Measurements from ENCODE around the gene THUMPD3. TPM values are rescaled to one million over a fixed set of nuclear protein-coding genes. Genes with fewer than 3 reads are reported as not detected.

THUMPD3 gene
- polyA plus RNA-seq, 1 donor, result 40.6 TPM

DNA sequence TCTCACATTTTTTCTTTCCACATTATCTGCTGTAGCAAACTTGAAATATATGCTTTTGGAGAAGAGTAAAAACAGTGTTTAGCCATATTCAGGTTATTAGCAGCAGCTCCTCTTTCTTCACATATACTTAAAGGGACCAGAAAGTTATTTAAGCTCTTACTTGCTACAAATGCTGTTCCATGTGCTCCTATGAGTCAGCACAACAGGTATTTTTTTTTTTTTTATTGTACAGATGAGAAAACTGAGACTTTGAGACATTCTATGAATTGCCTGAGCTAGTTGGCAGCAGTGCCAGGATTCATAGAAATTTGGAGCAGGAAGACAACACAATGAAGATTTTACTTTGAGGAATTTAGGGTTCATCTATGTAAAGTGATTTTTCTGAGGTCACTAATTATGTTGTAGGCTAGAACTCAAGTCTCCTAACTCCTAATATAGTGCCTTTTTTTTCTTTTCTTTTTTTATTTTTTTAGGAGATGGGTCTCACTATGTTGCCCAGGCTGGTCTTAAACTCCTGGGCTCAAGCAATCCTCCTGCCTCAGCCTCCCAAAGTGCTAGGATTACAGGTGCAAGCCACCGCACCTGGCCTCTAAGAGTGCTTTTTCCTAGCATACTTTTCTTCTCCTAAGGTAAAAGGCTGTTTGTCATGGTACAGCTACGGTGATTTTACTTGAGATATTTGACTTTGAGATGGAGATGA lies 58.1 kb downstream of the THUMPD3 start:
- Histone ChIP-seq H3K4me1 (ENCODE audit: control insufficient read depth, insufficient read depth, low read length) (peaks cover 34% of the 10 kb centered on the region), H3K27ac (ENCODE audit: low read length) (no peak overlapping the region)

DNA sequence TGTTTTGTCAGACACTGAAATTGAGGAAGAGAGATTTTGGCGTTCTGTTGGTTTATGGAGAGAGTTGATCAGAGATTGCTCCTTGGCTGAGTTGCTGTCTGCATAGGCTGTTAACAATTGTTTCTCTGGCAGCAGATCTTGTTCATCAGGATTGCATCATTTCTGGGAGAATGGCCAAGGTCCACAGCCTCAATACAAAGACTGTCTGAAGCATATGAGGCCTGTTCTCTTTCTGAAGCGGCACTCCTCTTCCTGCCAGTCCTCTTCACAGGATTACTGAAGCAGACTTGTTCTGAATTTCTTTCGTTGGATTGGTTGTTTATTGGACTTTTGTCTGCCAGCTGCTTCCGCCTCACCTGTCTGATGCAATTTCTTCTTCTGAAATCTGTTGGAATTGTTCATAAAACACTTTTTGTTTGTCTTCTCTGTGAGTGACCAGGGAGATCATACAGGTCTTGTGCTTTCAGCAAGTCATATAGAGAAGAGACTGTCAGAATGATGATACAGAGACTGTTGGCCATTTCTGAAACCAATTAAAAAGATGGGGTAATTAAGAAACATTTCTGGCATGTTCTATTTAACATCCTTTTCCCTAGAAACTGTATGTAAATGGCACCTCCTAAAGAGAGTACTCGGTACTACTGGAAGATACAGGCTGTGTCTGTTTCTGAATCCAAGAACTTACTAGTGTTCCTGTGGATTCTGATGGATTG lies 60.0 kb downstream of the THUMPD3 start:
- 0% methylated on average over 2 of the region's 5 CpGs for WGBS (ENCODE audit: insufficient coverage, low lambda C conversion rate)
- H3K4me1 ChIP-seq (ENCODE audit: control insufficient read depth, insufficient read depth, low read length), result peaks cover 30% of the 10 kb centered on the region
- peak; percentile 97 to 98 for DNase-seq

More for the DNA sequence above, 58.1 kb downstream of the THUMPD3 start:
- Histone ChIP-seq H3K4me3 (ENCODE audit: low read length) (no peak overlapping the region), H3K9me3 (ENCODE audit: control insufficient read depth, low read depth, low read length) (no peaks in the 10 kb centered on the region), H3K36me3 (ENCODE audit: control insufficient read depth, insufficient read depth, low read length) (peaks cover 10% of the 10 kb centered on the region), H3K27me3 (ENCODE audit: control insufficient read depth, insufficient read depth, low read length) (no peaks in the 10 kb centered on the region)
- DNase-seq, result no peak
- WGBS (ENCODE audit: insufficient coverage, low lambda C conversion rate), result no CpG with 5 or more reads among the region's 2 CpGs

DNA sequence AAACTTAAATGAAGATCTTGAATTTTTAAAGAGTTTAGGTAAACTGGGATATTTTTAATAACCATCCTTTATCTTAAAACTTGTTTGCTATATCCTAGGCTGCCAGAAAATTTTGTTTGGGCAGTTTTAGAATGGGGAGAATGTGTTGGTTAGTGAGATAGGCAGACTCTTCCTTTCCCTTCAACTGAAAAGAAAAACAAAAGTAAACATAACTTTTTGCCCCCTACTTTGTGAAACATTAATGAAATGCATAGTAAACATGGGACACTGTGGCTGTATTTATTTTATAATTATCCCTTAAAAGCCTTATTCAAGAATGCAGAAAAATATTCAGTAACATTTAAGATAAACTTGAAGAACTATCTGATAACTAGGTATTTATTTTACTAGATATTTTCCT lies 65.6 kb downstream of the THUMPD3 start:
- Histone ChIP-seq H3K4me1 (ENCODE audit: control insufficient read depth, insufficient read depth, low read length) (peaks cover 11% of the 10 kb centered on the region), H3K27ac (ENCODE audit: low read length) (no peak overlapping the region), H3K4me3 (ENCODE audit: low read length) (no peak overlapping the region), H3K9me3 (ENCODE audit: control insufficient read depth, low read depth, low read length) (no peaks in the 10 kb centered on the region), H3K36me3 (ENCODE audit: control insufficient read depth, insufficient read depth, low read length) (peaks cover 56% of the 10 kb centered on the region), H3K27me3 (ENCODE audit: control insufficient read depth, insufficient read depth, low read length) (no peaks in the 10 kb centered on the region)
- no peak for DNase-seq

More for the DNA sequence above, 60.0 kb downstream of the THUMPD3 start:
- H3K27me3 ChIP-seq (ENCODE audit: control insufficient read depth, insufficient read depth, low read length), result no peaks in the 10 kb centered on the region
- peak overlapping the region; percentile 91 for H3K27ac ChIP-seq (ENCODE audit: low read length)
- peaks cover 17% of the 10 kb centered on the region for H3K36me3 ChIP-seq (ENCODE audit: control insufficient read depth, insufficient read depth, low read length)
- H3K9me3 ChIP-seq (ENCODE audit: control insufficient read depth, low read depth, low read length), result no peaks in the 10 kb centered on the region
- no peak overlapping the region for H3K4me3 ChIP-seq (ENCODE audit: low read length)

DNA sequence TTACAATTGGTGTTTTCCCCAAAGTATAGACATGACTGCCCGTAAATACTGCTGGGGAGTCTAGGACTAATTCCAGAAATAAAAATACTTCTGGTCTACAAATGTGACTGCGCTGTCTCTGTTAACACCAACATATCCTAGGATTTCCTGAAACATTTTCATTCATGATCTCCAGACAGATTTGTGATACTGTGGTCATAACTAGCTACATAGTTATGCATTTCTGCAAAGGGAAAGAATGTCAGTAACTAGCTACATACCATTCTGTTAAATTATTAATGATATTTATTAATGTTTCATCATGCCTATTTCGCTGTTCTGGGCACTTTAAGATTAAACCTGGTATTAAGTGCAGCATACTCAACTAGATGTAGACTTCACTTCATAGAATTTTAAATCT lies 67.9 kb downstream of the THUMPD3 start:
- Histone ChIP-seq H3K36me3 (ENCODE audit: control insufficient read depth, insufficient read depth, low read length) (peaks cover 76% of the 10 kb centered on the region), H3K9me3 (ENCODE audit: control insufficient read depth, low read depth, low read length) (no peaks in the 10 kb centered on the region), H3K4me1 (ENCODE audit: control insufficient read depth, insufficient read depth, low read length) (peaks cover 2% of the 10 kb centered on the region), H3K27me3 (ENCODE audit: control insufficient read depth, insufficient read depth, low read length) (no peaks in the 10 kb centered on the region), H3K27ac (ENCODE audit: low read length) (no peak overlapping the region), H3K4me3 (ENCODE audit: low read length) (no peak overlapping the region)
- no peak for DNase-seq
- 100% methylated on average over 1 of the region's 3 CpGs for WGBS (ENCODE audit: insufficient coverage, low lambda C conversion rate)

DNA sequence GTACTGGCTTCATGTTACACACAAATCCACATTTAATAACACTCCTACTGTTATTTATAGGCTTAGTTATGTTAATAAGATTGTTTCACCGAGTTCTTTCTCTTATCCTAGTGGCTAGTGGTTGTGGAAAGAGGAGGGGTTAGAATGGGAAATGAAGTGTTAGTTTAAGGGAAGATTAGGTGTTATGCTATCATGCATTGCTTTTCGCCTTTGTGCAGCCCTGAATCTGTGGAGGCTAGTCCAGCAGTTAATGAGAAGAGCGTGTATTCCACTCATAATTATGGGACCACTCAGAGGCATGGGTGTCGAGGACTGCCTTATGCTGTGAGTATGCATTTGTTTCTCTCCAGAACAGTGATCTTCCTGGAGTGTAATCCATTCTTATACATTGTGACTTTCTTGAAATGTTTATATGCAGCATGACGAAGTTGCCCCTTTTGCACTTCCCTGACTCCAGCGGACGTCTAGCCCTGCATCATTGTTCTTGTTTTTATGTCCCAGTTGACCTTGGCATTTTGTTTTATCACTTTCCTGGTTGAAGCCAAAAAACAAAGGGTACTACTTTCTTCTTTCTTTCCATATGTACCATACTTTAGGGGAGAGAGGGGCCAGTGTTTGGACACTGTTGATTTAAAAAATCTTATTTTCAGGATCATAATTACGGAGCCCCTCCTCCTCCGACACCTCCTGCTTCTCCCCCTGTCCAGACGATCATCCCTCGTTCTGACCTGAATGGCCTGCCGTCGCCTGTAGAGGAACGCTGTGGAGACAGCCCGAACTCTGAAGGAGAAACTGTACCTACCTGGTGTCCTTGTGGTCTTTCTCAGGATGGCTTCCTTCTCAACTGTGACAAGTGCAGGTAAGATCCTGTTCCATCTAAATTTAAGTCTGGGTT lies 71.0 kb downstream of the THUMPD3 start:
- no peak overlapping the region for H3K27ac ChIP-seq (ENCODE audit: low read length)
- H3K4me3 ChIP-seq (ENCODE audit: low read length), result no peak overlapping the region
- WGBS (ENCODE audit: insufficient coverage, low lambda C conversion rate), result 82% methylated on average over 3 of the region's 15 CpGs
- DNase-seq, result no peak
- H3K27me3 ChIP-seq (ENCODE audit: control insufficient read depth, insufficient read depth, low read length), result no peaks in the 10 kb centered on the region
- H3K9me3 ChIP-seq (ENCODE audit: control insufficient read depth, low read depth, low read length), result no peaks in the 10 kb centered on the region
- no peaks in the 10 kb centered on the region for H3K4me1 ChIP-seq (ENCODE audit: control insufficient read depth, insufficient read depth, low read length)
- peaks cover 82% of the 10 kb centered on the region for H3K36me3 ChIP-seq (ENCODE audit: control insufficient read depth, insufficient read depth, low read length)

DNA sequence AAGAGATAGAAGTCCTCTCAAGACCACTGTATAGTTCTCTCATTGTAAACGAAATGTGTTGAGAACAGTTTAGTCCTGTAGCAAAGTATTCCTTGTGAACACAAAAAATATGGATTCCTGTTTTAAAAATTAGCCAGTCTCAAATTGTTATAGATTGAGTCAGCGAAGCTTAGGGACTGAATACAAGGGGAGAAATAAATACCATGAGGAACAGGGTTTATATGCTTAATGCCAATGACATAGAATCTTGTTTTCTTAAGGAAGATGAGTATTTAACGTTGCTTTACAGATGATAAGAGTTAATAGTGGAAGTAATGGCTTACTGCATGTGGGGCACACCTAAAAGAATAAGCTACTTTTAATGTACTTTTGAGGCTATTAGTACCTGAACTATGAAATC lies 72.5 kb downstream of the THUMPD3 start:
- no peaks in the 10 kb centered on the region for H3K9me3 ChIP-seq (ENCODE audit: control insufficient read depth, low read depth, low read length)
- H3K27ac ChIP-seq (ENCODE audit: low read length), result no peak overlapping the region
- H3K4me3 ChIP-seq (ENCODE audit: low read length), result no peak overlapping the region
- no CpG with 5 or more reads among the region's 3 CpGs for WGBS (ENCODE audit: insufficient coverage, low lambda C conversion rate)
- H3K36me3 ChIP-seq (ENCODE audit: control insufficient read depth, insufficient read depth, low read length), result peaks cover 79% of the 10 kb centered on the region
- no peaks in the 10 kb centered on the region for H3K27me3 ChIP-seq (ENCODE audit: control insufficient read depth, insufficient read depth, low read length)
- DNase-seq, result no peak
- H3K4me1 ChIP-seq (ENCODE audit: control insufficient read depth, insufficient read depth, low read length), result no peaks in the 10 kb centered on the region

Other genes starting within 250 kb of the THUMPD3 start
- 6.5 TPM for gene SRGAP3, start 113.4 kb upstream of the THUMPD3 start, polyA plus RNA-seq
- 102 TPM for gene SETD5, start 34.6 kb downstream of the THUMPD3 start, polyA plus RNA-seq
- gene LHFPL4, start 190.8 kb downstream of the THUMPD3 start, polyA plus RNA-seq, result 1.1 TPM

Data from large intestine (tissue), 3 donors.